Cerebellar nuclear complex (tissue), 1 donor: ENCODE measurements around the gene ZYG11A.
"Not testable (repeated sequence)": the region's sequence is repeated elsewhere in the genome, so short reads cannot be mapped to it uniquely, and the experiment has no call there.

Experiments used
- DNase-seq, 2 experiments: peaks; one replicate each; lab custom pipeline; 2025; lab: John Stamatoyannopoulos, UW

ZYG11A gene

GRCh38 chr1:52842643-52843310, at the start of gene ZYG11A:
Gene ZYG11A, plus strand, starts transcription at chr1:52842760. Its CDS starts 124 bp downstream, at chr1:52842884.
- no peak for DNase-seq

- DNase-seq, result not testable (repeated sequence)
Observed at GRCh38 chr1:52793717-52794116, 48.8 kb upstream of the ZYG11A start.

- no peak for DNase-seq
Observed at GRCh38 chr1:52795464-52795863, 47.1 kb upstream of the ZYG11A start.

- no peak for DNase-seq
Observed at GRCh38 chr1:52798331-52798730, 44.2 kb upstream of the ZYG11A start.

- DNase-seq, result no peak
Observed at GRCh38 chr1:52801011-52801410, 41.5 kb upstream of the ZYG11A start.

GRCh38 chr1:52804083-52804482, 38.5 kb upstream of the ZYG11A start:
- not testable (repeated sequence) for DNase-seq

- DNase-seq, result no peak
Observed at GRCh38 chr1:52814465-52814864, 28.1 kb upstream of the ZYG11A start.

GRCh38 chr1:52820830-52821229, 21.7 kb upstream of the ZYG11A start:
- DNase-seq, result not testable (repeated sequence)

- DNase-seq, result no peak
Observed at GRCh38 chr1:52825868-52826267, 16.7 kb upstream of the ZYG11A start.

GRCh38 chr1:52834798-52835197, 7.8 kb upstream of the ZYG11A start:
- no peak for DNase-seq

GRCh38 chr1:52836035-52836434, 6.5 kb upstream of the ZYG11A start:
- DNase-seq, result no peak

- not testable (repeated sequence) for DNase-seq
Observed at GRCh38 chr1:52839175-52839574, 3.4 kb upstream of the ZYG11A start.

GRCh38 chr1:52845119-52845518, 2.6 kb downstream of the ZYG11A start:
- DNase-seq, result not testable (repeated sequence)

- no peak for DNase-seq
Observed at GRCh38 chr1:52848423-52848822, 5.9 kb downstream of the ZYG11A start.

- DNase-seq, result no peak
Observed at GRCh38 chr1:52850951-52851350, 8.4 kb downstream of the ZYG11A start.

GRCh38 chr1:52852854-52853253, 10.3 kb downstream of the ZYG11A start:
- DNase-seq, result no peak

- DNase-seq, result no peak
Observed at GRCh38 chr1:52855584-52855983, 13.0 kb downstream of the ZYG11A start.

GRCh38 chr1:52856026-52856425, 13.5 kb downstream of the ZYG11A start:
- no peak for DNase-seq

GRCh38 chr1:52857443-52857842, 14.9 kb downstream of the ZYG11A start:
- DNase-seq, result no peak

GRCh38 chr1:52862666-52863458, 20.3 kb downstream of the ZYG11A start:
- no peak for DNase-seq

GRCh38 chr1:52867087-52867863, 24.7 kb downstream of the ZYG11A start:
- DNase-seq, result no peak

- not testable (repeated sequence) for DNase-seq
Observed at GRCh38 chr1:52869727-52870126, 27.2 kb downstream of the ZYG11A start.

GRCh38 chr1:52876843-52877242, 34.3 kb downstream of the ZYG11A start:
- no peak for DNase-seq
